ENCODE data around the gene PTTG1IP. TPM values are rescaled to one million over a fixed set of nuclear protein-coding genes. Genes with fewer than 3 reads are reported as not detected.

The PTTG1IP gene
- total RNA-seq, 1 donor from 2014 or later: 240 TPM

DNA sequence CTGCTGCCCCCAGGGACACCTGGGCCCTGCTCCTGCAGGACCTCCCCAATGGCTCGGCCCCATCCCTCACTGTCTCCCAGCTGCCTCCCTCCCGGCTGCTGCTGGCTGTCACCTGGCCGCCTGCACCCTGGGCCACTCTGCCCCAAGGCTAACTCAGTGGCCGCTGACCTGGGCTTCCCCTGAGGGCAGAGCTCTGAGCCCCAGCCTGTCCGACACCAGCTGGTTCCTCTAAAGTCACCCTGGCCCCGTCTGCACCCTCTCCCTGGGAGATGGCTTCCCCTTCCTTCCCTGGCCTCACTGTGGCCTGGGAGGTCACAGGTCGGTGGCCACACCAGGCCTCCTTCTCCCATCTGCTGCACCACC is 32.2 kb upstream of the PTTG1IP start:
- Mint-ChIP-seq H3K36me3 (ENCODE audit: low read depth, unreplicated experiment) (no peaks in the 10 kb centered on the region), H3K9me3 (ENCODE audit: unreplicated experiment) (peaks cover 3% of the 10 kb centered on the region), H3K27me3 (ENCODE audit: low read depth, unreplicated experiment) (peaks cover 70% of the 10 kb centered on the region), H3K4me3 (ENCODE audit: unreplicated experiment) (no peak overlapping the region), H3K27ac (ENCODE audit: unreplicated experiment) (no peak overlapping the region), H3K4me1 (ENCODE audit: low read depth, unreplicated experiment) (no peaks in the 10 kb centered on the region)
- FAIRE-seq: no peak
- no peaks in the 10 kb centered on the region for H3K79me2 ChIP-seq (ENCODE audit: insufficient read depth, low read length)
- H3K9me3 ChIP-seq (ENCODE audit: insufficient read depth, low read depth, low read length): no peaks in the 10 kb centered on the region
- DNase-seq (ENCODE audit: low read depth): no peak
- H3K4me3 ChIP-seq (ENCODE audit: insufficient read depth, low read depth, low read length): no peak overlapping the region
- H3K36me3 ChIP-seq (ENCODE audit: insufficient read depth, low read length): no peaks in the 10 kb centered on the region
- H3K4me1 ChIP-seq (ENCODE audit: insufficient read depth, low read length): no peaks in the 10 kb centered on the region
- no peak overlapping the region for H3K4me2 ChIP-seq (ENCODE audit: low read length)
- TF ChIP-seq, protein P1, sequence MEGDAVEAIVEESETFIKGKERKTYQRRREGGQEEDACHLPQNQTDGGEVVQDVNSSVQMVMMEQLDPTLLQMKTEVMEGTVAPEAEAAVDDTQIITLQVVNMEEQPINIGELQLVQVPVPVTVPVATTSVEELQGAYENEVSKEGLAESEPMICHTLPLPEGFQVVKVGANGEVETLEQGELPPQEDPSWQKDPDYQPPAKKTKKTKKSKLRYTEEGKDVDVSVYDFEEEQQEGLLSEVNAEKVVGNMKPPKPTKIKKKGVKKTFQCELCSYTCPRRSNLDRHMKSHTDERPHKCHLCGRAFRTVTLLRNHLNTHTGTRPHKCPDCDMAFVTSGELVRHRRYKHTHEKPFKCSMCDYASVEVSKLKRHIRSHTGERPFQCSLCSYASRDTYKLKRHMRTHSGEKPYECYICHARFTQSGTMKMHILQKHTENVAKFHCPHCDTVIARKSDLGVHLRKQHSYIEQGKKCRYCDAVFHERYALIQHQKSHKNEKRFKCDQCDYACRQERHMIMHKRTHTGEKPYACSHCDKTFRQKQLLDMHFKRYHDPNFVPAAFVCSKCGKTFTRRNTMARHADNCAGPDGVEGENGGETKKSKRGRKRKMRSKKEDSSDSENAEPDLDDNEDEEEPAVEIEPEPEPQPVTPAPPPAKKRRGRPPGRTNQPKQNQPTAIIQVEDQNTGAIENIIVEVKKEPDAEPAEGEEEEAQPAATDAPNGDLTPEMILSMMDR (IDR thresholded peaks at IDR 0.05; ENCODE audit: insufficient read depth, low read depth, low read length): no peak
- no peak for TF ChIP-seq EZH2 (IDR thresholded peaks at IDR 0.05; ENCODE audit: insufficient read depth, low read length)
- no peaks in the 10 kb centered on the region for H4K20me1 ChIP-seq (ENCODE audit: insufficient read depth, low read length)
- H2AFZ ChIP-seq (ENCODE audit: low read depth, low read length): no peak overlapping the region
- no peak overlapping the region for H3K9ac ChIP-seq (ENCODE audit: low read length)
- peaks cover 22% of the 10 kb centered on the region for H3K27me3 ChIP-seq (ENCODE audit: insufficient read depth, low read length)
- H3K27ac ChIP-seq (ENCODE audit: low read depth, low read length): no peak overlapping the region

DNA sequence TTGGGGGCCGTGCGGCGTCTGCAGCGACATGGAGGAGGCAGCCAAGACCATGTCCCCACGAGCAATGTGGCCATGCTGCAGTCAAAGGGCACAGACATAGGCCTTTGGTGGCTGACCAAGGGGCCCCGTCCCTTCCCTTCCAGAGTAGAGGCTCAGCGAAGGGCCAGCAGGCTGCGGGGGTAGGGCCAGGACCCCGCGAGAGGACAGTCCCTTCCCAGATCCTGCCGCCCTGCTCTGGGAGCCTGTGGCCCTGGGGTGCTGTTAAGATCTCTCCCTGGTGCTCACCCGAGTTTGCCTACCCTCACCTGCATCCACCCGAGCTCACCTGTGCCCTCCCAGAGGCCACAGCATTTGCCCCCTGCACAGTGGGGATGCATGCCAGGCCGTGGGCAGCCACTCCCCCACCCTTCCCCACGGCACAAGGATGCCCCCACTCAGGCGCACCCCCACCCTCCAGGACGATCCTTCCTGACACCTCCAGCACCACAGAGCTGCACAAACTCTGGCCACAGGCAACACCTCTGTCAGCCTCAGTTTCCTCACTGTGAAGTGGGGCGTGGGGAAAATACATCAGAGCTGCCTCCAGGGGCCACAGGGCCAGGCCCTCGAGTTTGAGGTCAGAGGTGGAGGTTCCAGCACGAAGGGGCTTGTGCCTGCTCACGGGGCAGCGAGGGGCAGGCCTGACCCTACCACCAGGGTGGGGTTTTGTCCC is 31.7 kb upstream of the PTTG1IP start:
- Histone ChIP-seq H3K4me2 (ENCODE audit: low read length) (no peak overlapping the region), H3K4me3 (ENCODE audit: insufficient read depth, low read depth, low read length) (no peak overlapping the region), H4K20me1 (ENCODE audit: insufficient read depth, low read length) (no peaks in the 10 kb centered on the region), H3K27me3 (ENCODE audit: insufficient read depth, low read length) (peaks cover 22% of the 10 kb centered on the region), H3K36me3 (ENCODE audit: insufficient read depth, low read length) (no peaks in the 10 kb centered on the region), H3K79me2 (ENCODE audit: insufficient read depth, low read length) (no peaks in the 10 kb centered on the region), H2AFZ (ENCODE audit: low read depth, low read length) (no peak overlapping the region), H3K27ac (ENCODE audit: low read depth, low read length) (no peak overlapping the region), H3K9me3 (ENCODE audit: insufficient read depth, low read depth, low read length) (no peaks in the 10 kb centered on the region), H3K9ac (ENCODE audit: low read length) (no peak overlapping the region), H3K4me1 (ENCODE audit: insufficient read depth, low read length) (no peaks in the 10 kb centered on the region)
- peaks cover 72% of the 10 kb centered on the region for H3K27me3 Mint-ChIP-seq (ENCODE audit: low read depth, unreplicated experiment)
- H3K27ac Mint-ChIP-seq (ENCODE audit: unreplicated experiment): no peak overlapping the region
- no peaks in the 10 kb centered on the region for H3K36me3 Mint-ChIP-seq (ENCODE audit: low read depth, unreplicated experiment)
- DNase-seq (ENCODE audit: low read depth) (no peak), FAIRE-seq (no peak)
- peaks cover 3% of the 10 kb centered on the region for H3K9me3 Mint-ChIP-seq (ENCODE audit: unreplicated experiment)
- TF ChIP-seq, protein P1 (IDR thresholded peaks at IDR 0.05; ENCODE audit: insufficient read depth, low read depth, low read length): no peak
- H3K4me1 Mint-ChIP-seq (ENCODE audit: low read depth, unreplicated experiment): no peaks in the 10 kb centered on the region
- no peak overlapping the region for H3K4me3 Mint-ChIP-seq (ENCODE audit: unreplicated experiment)

DNA sequence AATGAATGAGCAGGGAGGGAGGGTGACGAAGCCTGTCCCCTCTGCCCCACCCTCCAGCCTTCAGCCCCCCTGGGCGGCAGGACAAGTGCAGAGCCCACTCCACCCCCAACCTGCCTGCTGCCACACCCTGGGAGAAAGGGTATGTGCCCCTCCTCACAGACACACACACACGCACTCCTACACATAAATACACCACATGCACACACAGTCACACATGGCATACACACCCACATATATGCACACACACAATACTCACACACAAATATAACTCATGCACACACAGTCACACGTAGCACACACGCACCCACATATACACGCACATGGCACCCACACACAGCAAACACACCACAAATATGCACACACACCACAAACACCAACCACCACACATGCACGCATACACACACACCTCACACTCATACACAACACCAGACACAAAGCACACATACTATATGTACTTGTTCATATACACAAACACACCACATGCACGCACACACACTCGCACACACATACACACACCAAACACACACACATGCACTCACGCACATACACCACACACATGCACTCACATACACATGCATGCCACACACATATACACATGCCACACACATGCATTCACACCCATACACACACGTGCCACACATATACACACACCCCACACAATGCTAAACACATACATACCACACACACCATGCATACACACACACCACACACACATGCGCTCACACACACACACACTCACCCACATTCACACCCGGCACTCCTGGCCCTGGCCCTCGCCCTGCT is 30.8 kb upstream of the PTTG1IP start:
- H3K4me1 ChIP-seq (ENCODE audit: insufficient read depth, low read length): no peaks in the 10 kb centered on the region
- no peak overlapping the region for H3K9ac ChIP-seq (ENCODE audit: low read length)
- FAIRE-seq (no peak), DNase-seq (ENCODE audit: low read depth) (no peak)
- no peaks in the 10 kb centered on the region for H3K36me3 Mint-ChIP-seq (ENCODE audit: low read depth, unreplicated experiment)
- no peaks in the 10 kb centered on the region for H3K79me2 ChIP-seq (ENCODE audit: insufficient read depth, low read length)
- peaks cover 3% of the 10 kb centered on the region for H3K9me3 Mint-ChIP-seq (ENCODE audit: unreplicated experiment)
- H3K4me2 ChIP-seq (ENCODE audit: low read length): no peak overlapping the region
- H3K36me3 ChIP-seq (ENCODE audit: insufficient read depth, low read length): no peaks in the 10 kb centered on the region
- H3K4me3 ChIP-seq (ENCODE audit: insufficient read depth, low read depth, low read length): no peak overlapping the region
- H3K27ac Mint-ChIP-seq (ENCODE audit: unreplicated experiment): peak overlapping the region; percentile 0
- H3K27me3 ChIP-seq (ENCODE audit: insufficient read depth, low read length): peaks cover 15% of the 10 kb centered on the region
- no peaks in the 10 kb centered on the region for H3K9me3 ChIP-seq (ENCODE audit: insufficient read depth, low read depth, low read length)
- H3K27me3 Mint-ChIP-seq (ENCODE audit: low read depth, unreplicated experiment): peaks cover 70% of the 10 kb centered on the region
- TF ChIP-seq, protein P1 (IDR thresholded peaks at IDR 0.05; ENCODE audit: insufficient read depth, low read depth, low read length): no peak
- TF ChIP-seq EZH2 (IDR thresholded peaks at IDR 0.05; ENCODE audit: insufficient read depth, low read length): no peak
- H3K4me1 Mint-ChIP-seq (ENCODE audit: low read depth, unreplicated experiment): no peaks in the 10 kb centered on the region
- no peaks in the 10 kb centered on the region for H4K20me1 ChIP-seq (ENCODE audit: insufficient read depth, low read length)
- no peak overlapping the region for H2AFZ ChIP-seq (ENCODE audit: low read depth, low read length)
- peak overlapping the region; percentile 7 for H3K4me3 Mint-ChIP-seq (ENCODE audit: unreplicated experiment)
- H3K27ac ChIP-seq (ENCODE audit: low read depth, low read length): no peak overlapping the region

All from astrocyte (in vitro differentiated cells and primary cell).